Spleen (tissue), 11 donors: ENCODE data around the gene UBQLN4. TPM values are rescaled to one million over a fixed set of nuclear protein-coding genes. Genes with fewer than 3 reads are reported as not detected.
A peak's percentile ranks its signal among the peaks of the same experiment; 100 is the strongest.

Experiments used
- DNase-seq: peaks from one replicate; pipeline ENCODE4 v3.0.0-alpha.2; 2020
- H3K27ac ChIP-seq, 8 donors: fragments of 200-600 bp; sonication (generic) in 7 of 8; 1 replicate in 4 of 8; 2 replicates in 4 of 8; pipeline versions ENCODE4 v1.5.0 to v1.8.0; 2016 to 2021; ENCODE audit warnings: inconsistent platforms in 4 of 8, mild to moderate bottlenecking in 4 of 8, moderate library complexity in 1 of 8
- H3K27me3 ChIP-seq, 7 donors: fragments of 200-600 bp; sonication (generic) in 6 of 7; replicated peaks in 1 of 7; 1 replicate in 4 of 7; 2 replicates in 3 of 7; pipeline versions ENCODE4 v1.5.0 to v1.8.0; 2016 to 2021; ENCODE audit warnings: inconsistent platforms in 3 of 7, mild to moderate bottlenecking in 1 of 7
- H3K36me3 ChIP-seq, 6 donors: fragments of 200-600 bp; sonication (generic) in 5 of 6; 1 replicate in 4 of 6; 2 replicates in 2 of 6; pipeline versions ENCODE4 v1.5.0 to v1.8.0; 2016 to 2021; ENCODE audit warnings: inconsistent platforms in 2 of 6
- H3K4me1 ChIP-seq, 6 donors: fragments of 200-600 bp; sonication (generic) in 5 of 6; 1 replicate in 3 of 6; 2 replicates in 3 of 6; pipeline versions ENCODE4 v1.5.0 to v1.8.0; 2016 to 2021; ENCODE audit warnings: inconsistent platforms in 3 of 6
- H3K4me3 ChIP-seq, 8 donors: fragments of 200-600 bp; sonication (generic) in 7 of 8; 1 replicate in 4 of 8; 2 replicates in 4 of 8; pipeline versions ENCODE4 v1.5.0 to v1.8.0; 2016 to 2021; ENCODE audit warnings: inconsistent platforms in 4 of 8, mild to moderate bottlenecking in 4 of 8, moderate library complexity in 2 of 8
- H3K9me3 ChIP-seq, 8 donors: fragments of 200-600 bp; sonication (generic) in 7 of 8; 1 replicate in 4 of 8; 2 replicates in 4 of 8; pipeline versions ENCODE4 v1.5.0 to v1.8.0; 2016 to 2021; ENCODE audit warnings: inconsistent platforms in 4 of 8
- CTCF ChIP-seq, 11 experiments: fragments of 200-600 bp in 7 of 11; fragments of 450-650 bp in 4 of 11; sonication (generic) in 4 of 11; IDR thresholded peaks in 8 of 11; conservative IDR thresholded peaks in 3 of 11; 1 replicate in 7 of 11; 2 replicates in 4 of 11; pipeline versions ENCODE4 v1.4.0 to v1.8.0; 2016 to 2021; ENCODE audit warnings: antibody characterized with exemption in 11 of 11, inconsistent platforms in 4 of 11, mild to moderate bottlenecking in 1 of 11
- POLR2A ChIP-seq, 3 donors: fragments of 450-650 bp; IDR thresholded peaks; one replicate each; pipeline ENCODE4 v1.5.1; 2017; ENCODE audit warnings: antibody characterized with exemption in 3 of 3, mild to moderate bottlenecking in 1 of 3
- POLR2AphosphoS5 ChIP-seq, 3 donors: sonication (generic); formaldehyde crosslinking; IDR thresholded peaks; one replicate each; pipeline ENCODE4 v1.5.1; 2017; ENCODE audit warnings: antibody characterized with exemption in 3 of 3
- WGBS, 5 donors: extraction: QIAGEN DNeasy Blood & Tissue Kit in 3 of 5; methylation state at CpG; one replicate each; pipeline versions ENCODE4 v1.1.5 to v1.1.7; 2013 to 2018; 5-methylcytosine and 5-hydroxymethylcytosine counted together
- intact Hi-C: fragments of 100-400 bp; cut with DNase I; formaldehyde crosslinking; loops from one replicate; pipeline ENCODE4 v1.15.0; 2023; ENCODE audit warnings: low total_unique reads
- polyA plus RNA-seq, 3 donors: library from polyadenylated mRNA; stranded (reverse); fragments of 200-250 nt; gene quantifications; one replicate each; pipeline ENCODE4 v1.2.1, GENCODE V29; 2013
- total RNA-seq, 7 donors: library from RNA; depleted of rRNA in 3 of 7; stranded (reverse); fragments of >200 nt in 3 of 7; fragmentation: NEBNext Ultra II Directional in 4 of 7; extraction: Animal tissue kit (Norgen Biotek cat#: 25700) in 4 of 7; gene quantifications; one replicate each; pipeline versions ENCODE4 v1.1.0 to v1.2.1, GENCODE V29; 2016 to 2021
- donor health status: healthy with polysubstance abuse.
- donor health status: DM: no; HTN: no; CAD: no; lungs with moderate emphysema.
- donor health status: DM: no; HTN: no; CAD: no.
- donor health status: Bipolar disorder and iron deficiency.
- donor health status: healthy.
- donor health status: DM: no; HTN: no; CAD: no.
- donor health status: DM: yes; HTN: yes; CAD: no.

UBQLN4 gene
- total and polyA plus RNA-seq, 10 donors, result 11.2 to 26.4 (median 19.5) TPM

DNA sequence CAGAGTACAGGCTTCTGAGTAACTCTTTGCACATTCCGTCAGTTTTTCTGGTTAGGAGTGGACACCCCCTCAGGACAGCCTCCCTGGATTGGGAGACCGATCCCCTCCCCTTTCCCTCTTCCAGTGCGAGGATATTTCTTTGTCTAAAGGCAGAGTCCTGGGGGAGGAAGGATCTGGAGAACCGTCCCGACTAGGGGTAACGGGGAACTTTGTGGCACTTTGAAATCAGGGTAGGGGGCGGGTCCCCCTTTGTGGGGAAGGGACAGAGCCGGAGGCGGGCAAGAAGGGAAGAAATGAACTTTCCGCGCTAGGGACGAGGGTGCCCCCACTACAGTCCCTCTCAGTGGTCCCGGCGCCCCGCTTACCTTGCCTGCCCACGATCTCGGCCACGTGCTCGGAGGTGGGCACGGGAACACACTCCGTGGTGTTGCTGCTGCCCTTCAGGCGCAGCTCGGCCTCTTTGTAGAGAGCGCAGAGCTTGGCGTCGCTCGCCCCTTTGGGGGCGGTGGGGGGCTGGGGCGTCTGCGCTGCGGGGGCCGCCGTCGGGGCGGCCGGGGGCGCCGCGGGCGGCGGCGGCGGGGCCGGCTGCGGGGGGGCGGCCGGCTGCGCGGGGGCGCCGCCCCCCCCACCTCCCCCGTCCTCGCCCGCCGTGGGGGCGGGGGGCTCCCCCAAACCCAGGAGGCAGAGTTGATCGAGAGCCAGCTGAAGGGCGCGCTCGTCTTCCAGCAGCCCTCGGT, 27.8 kb upstream of the UBQLN4 start:
- H3K9me3 ChIP-seq, result no peaks in the 10 kb centered on the region
- no peak for TF ChIP-seq POLR2AphosphoS5 (IDR thresholded peaks at IDR 0.05)
- no peak for TF ChIP-seq POLR2A (IDR thresholded peaks at IDR 0.05)
- TF ChIP-seq CTCF (IDR thresholded peaks at IDR 0.05 in 8 of 11, conservative IDR thresholded peaks at IDR 0.05 in 3 of 11), result no peak
- WGBS, 5 donors, result 6 to 12% (median 9%) methylated on average over 24 to 61 of the region's 61 CpGs
- H3K27ac ChIP-seq, result no peak overlapping the region
- no peak for DNase-seq
- peaks cover 0 to 62% (median 10%) of the 10 kb centered on the region in 7 donors for H3K27me3 ChIP-seq
- peak overlapping the region in 4 of 8 donors; percentile 71 to 83 (median 74) for H3K4me3 ChIP-seq
- intact Hi-C loops, result no loop called here
- peaks cover 3 to 38% (median 26%) of the 10 kb centered on the region in 6 donors for H3K4me1 ChIP-seq
- no peaks in the 10 kb centered on the region for H3K36me3 ChIP-seq

DNA sequence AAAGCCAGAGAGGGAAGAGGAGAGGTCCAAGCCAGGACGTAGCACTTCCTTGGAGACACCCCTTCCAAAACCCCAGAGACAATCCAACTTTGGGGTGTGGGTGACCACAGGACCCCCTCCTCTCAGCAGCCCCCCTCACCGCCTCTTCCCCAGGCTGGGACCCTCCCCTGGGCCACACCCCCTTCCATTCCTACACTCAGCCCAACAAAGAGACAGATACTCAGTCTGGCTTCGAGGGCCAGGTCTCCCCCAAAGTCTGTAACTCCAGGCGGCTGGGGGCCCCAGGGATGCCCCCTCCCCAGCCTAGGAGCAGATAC, 27.2 kb upstream of the UBQLN4 start:
- H3K9me3 ChIP-seq, result no peaks in the 10 kb centered on the region
- intact Hi-C loops, result no loop called here
- H3K4me1 ChIP-seq, result peaks cover 6 to 43% (median 31%) of the 10 kb centered on the region in 6 donors
- TF ChIP-seq CTCF (IDR thresholded peaks at IDR 0.05 in 8 of 11, conservative IDR thresholded peaks at IDR 0.05 in 3 of 11), result no peak
- no peak for TF ChIP-seq POLR2AphosphoS5 (IDR thresholded peaks at IDR 0.05)
- TF ChIP-seq POLR2A (IDR thresholded peaks at IDR 0.05), result no peak
- H3K27ac ChIP-seq, result no peak overlapping the region
- 51 to 72% (median 64%) methylated on average over 4 of the region's 4 CpGs for WGBS, 5 donors
- H3K27me3 ChIP-seq, result peaks cover 0 to 64% (median 10%) of the 10 kb centered on the region in 7 donors
- no peak for DNase-seq
- no peaks in the 10 kb centered on the region for H3K36me3 ChIP-seq
- H3K4me3 ChIP-seq, result peak overlapping the region in 1 of 8 donors; percentile 71

DNA sequence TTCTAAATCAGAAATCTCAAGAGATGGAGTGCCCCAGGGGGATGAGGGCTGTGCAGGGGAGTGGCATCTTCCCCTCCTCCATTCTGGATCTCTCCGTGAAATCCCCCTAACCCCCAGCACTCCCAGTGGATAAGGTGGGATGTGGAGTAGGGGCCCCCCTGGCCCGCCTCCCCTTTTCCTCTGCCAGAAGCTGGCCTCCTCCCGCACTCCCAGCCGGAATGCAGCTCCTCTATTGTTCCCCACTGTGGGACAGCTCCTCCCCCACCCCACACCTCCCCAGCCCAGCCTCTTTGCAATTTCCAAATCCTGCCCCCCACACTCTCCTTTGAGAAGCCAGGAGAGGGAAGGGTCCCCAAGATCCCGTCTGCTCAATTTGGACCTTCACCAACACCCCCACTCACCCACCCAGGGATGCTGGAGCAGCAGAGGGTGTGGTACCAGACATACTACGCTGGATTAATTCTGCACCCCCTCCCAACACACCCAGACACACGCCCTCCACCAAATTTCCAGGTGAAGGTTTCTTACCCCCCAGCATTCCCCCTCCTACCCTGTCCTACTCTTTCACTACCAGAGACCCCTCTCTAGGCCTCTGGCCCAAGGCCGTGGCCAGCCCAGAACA, 26.8 kb upstream of the UBQLN4 start:
- no peak for DNase-seq
- Histone ChIP-seq H3K36me3 (no peaks in the 10 kb centered on the region), H3K9me3 (no peaks in the 10 kb centered on the region), H3K27ac (no peak overlapping the region), H3K27me3 (peaks cover 0 to 64% (median 10%) of the 10 kb centered on the region in 7 donors), H3K4me1 (peaks cover 8 to 48% (median 35%) of the 10 kb centered on the region in 6 donors), H3K4me3 (no peak overlapping the region)
- 75 to 90% (median 87%) methylated on average over 8 of the region's 8 CpGs for WGBS, 5 donors
- intact Hi-C loops, result no loop called here
- TF ChIP-seq CTCF (IDR thresholded peaks at IDR 0.05 in 8 of 11, conservative IDR thresholded peaks at IDR 0.05 in 3 of 11) (no peak), POLR2A (IDR thresholded peaks at IDR 0.05) (no peak), POLR2AphosphoS5 (IDR thresholded peaks at IDR 0.05) (no peak)

GRCh38 chr1:156079762-156080161, 26.2 kb upstream of the UBQLN4 start:
- H3K36me3 ChIP-seq, result no peaks in the 10 kb centered on the region
- DNase-seq, result no peak
- peaks cover 0 to 59% (median 10%) of the 10 kb centered on the region in 7 donors for H3K27me3 ChIP-seq
- H3K4me3 ChIP-seq, result no peak overlapping the region
- TF ChIP-seq CTCF (IDR thresholded peaks at IDR 0.05 in 8 of 11, conservative IDR thresholded peaks at IDR 0.05 in 3 of 11), result no peak
- no peak for TF ChIP-seq POLR2AphosphoS5 (IDR thresholded peaks at IDR 0.05)
- TF ChIP-seq POLR2A (IDR thresholded peaks at IDR 0.05), result no peak
- intact Hi-C loops, result no loop called here
- 88 to 93% (median 92%) methylated on average over 5 of the region's 5 CpGs for WGBS, 5 donors
- no peak overlapping the region for H3K27ac ChIP-seq
- H3K4me1 ChIP-seq, result peaks cover 8 to 54% (median 38%) of the 10 kb centered on the region in 6 donors
- no peaks in the 10 kb centered on the region for H3K9me3 ChIP-seq
